Naive thymus-derived CD8-positive, alpha-beta T cell (primary cell): ENCODE measurements around the gene MYO1E. TPM values are rescaled to one million over a fixed set of nuclear protein-coding genes. Genes with fewer than 3 reads are reported as not detected.

Experiments used
- ATAC-seq, 2 donors: fragments of 150-1000 bp; cut with Tn5 transposase in 1 of 2; sonication (Bioruptor Pico), chemical (Tn5 transposase) in 1 of 2; 1 replicate in 1 of 2; 2 replicates in 1 of 2; pipeline ENCODE4 v1.10.0; 2021; ENCODE audit warnings: mild to moderate bottlenecking in 2 of 2, moderate library complexity in 2 of 2
- POLR2A ChIA-PET: fragments of 350-600 bp; sonication (Branson Sonifier 250); formaldehyde crosslinking; loops from one replicate; lab custom pipeline; 2021; ENCODE audit warnings: antibody characterized with exemption; lab: Charles Lee
- DNase-seq, 10 donors: peaks; one replicate each; pipeline versions ENCODE4 v3.0.0 to v3.0.0-alpha.2; 2020 to 2022
- H3K27ac Mint-ChIP-seq, 10 donors: one replicate each; pipeline ENCODE4 v1.8.0; 2020 to 2022; ENCODE audit warnings: mild to moderate bottlenecking in 10 of 10, mixed read lengths in 10 of 10, moderate library complexity in 4 of 10, inconsistent platforms in 1 of 10
- H3K27me3 Mint-ChIP-seq, 5 donors: one replicate each; pipeline ENCODE4 v1.8.0; 2021 to 2022; ENCODE audit warnings: mixed read lengths in 5 of 5
- H3K36me3 Mint-ChIP-seq, 3 donors: one replicate each; pipeline ENCODE4 v1.8.0; 2020 to 2022; ENCODE audit warnings: mixed read lengths in 3 of 3, mild to moderate bottlenecking in 2 of 3, inconsistent platforms in 1 of 3
- H3K4me1 Mint-ChIP-seq, 4 donors: one replicate each; pipeline ENCODE4 v1.8.0; 2021 to 2022; ENCODE audit warnings: mixed read lengths in 4 of 4
- H3K4me3 Mint-ChIP-seq, 10 donors: one replicate each; pipeline ENCODE4 v1.8.0; 2020 to 2022; ENCODE audit warnings: mild to moderate bottlenecking in 10 of 10, mixed read lengths in 10 of 10, moderate library complexity in 6 of 10, inconsistent platforms in 1 of 10
- H3K9me3 Mint-ChIP-seq, 9 donors: one replicate each; pipeline ENCODE4 v1.8.0; 2020 to 2022; ENCODE audit warnings: mixed read lengths in 9 of 9, mild to moderate bottlenecking in 3 of 9, inconsistent platforms in 1 of 9, moderate library complexity in 1 of 9
- polyA plus RNA-seq, 3 donors: library from polyadenylated mRNA; unstranded; fragments of 300-500 nt; fragmentation: Illumina TruSeq; gene quantifications; one replicate each; pipeline ENCODE4 v1.2.3, GENCODE V29; 2021
- total RNA-seq, 8 experiments: library from RNA in 2 of 8; stranded (reverse) in 2 of 8; gene quantifications; one replicate each; pipeline ENCODE4 v1.2.3 and lab custom pipeline; 2021 to 2026

Gene MYO1E
- total and polyA plus RNA-seq, 5 experiments from 2014 or later = 0.53 to 7.4 (median 3.4) TPM; not detected in 1

- H3K4me1 Mint-ChIP-seq = peaks cover under 1 to 9% (median 2%) of the 10 kb centered on the region in 4 donors
- DNase-seq = no peak
- no peak overlapping the region for H3K4me3 Mint-ChIP-seq
- POLR2A ChIA-PET = no interaction called here
- peaks cover 0 to 5% (median 0%) of the 10 kb centered on the region in 5 donors for H3K27me3 Mint-ChIP-seq
- H3K36me3 Mint-ChIP-seq = no peaks in the 10 kb centered on the region
- no peaks in the 10 kb centered on the region for H3K9me3 Mint-ChIP-seq
- no peak for ATAC-seq
- no peak overlapping the region for H3K27ac Mint-ChIP-seq
Observed at GRCh38 chr15:59360896-59361295, 11.8 kb downstream of the MYO1E start.

GRCh38 chr15:59360305-59360704 is 12.4 kb downstream of the MYO1E start:
- Mint-ChIP-seq H3K27me3 (peaks cover 0 to 5% (median 0%) of the 10 kb centered on the region in 5 donors), H3K9me3 (no peaks in the 10 kb centered on the region), H3K36me3 (no peaks in the 10 kb centered on the region), H3K4me3 (no peak overlapping the region), H3K27ac (no peak overlapping the region), H3K4me1 (peaks cover 6 to 15% (median 7%) of the 10 kb centered on the region in 4 donors)
- POLR2A ChIA-PET = no interaction called here
- no peak for DNase-seq
- ATAC-seq = no peak

GRCh38 chr15:59355730-59356129 is 16.9 kb downstream of the MYO1E start:
- H3K4me3 Mint-ChIP-seq = peak overlapping the region in 3 of 10 donors; percentile 10 to 70 (median 65)
- DNase-seq (no peak), ATAC-seq (no peak)
- peaks cover 17 to 57% (median 32%) of the 10 kb centered on the region in 4 donors for H3K4me1 Mint-ChIP-seq
- H3K9me3 Mint-ChIP-seq = no peaks in the 10 kb centered on the region
- no peaks in the 10 kb centered on the region for H3K36me3 Mint-ChIP-seq
- peaks cover 0 to 2% (median 0%) of the 10 kb centered on the region in 5 donors for H3K27me3 Mint-ChIP-seq
- POLR2A ChIA-PET = no interaction called here
- H3K27ac Mint-ChIP-seq = peak overlapping the region in 4 of 10 donors; percentile 19 to 77 (median 66)

GRCh38 chr15:59354417-59355031 is 18.1 kb downstream of the MYO1E start:
- ATAC-seq = peak; percentile 54 to 71
- no peaks in the 10 kb centered on the region for H3K36me3 Mint-ChIP-seq
- H3K27me3 Mint-ChIP-seq = peaks cover 0 to 2% (median 0%) of the 10 kb centered on the region in 5 donors
- peak overlapping the region in 8 of 10 donors; percentile 29 to 82 (median 66) for H3K27ac Mint-ChIP-seq
- no peaks in the 10 kb centered on the region for H3K9me3 Mint-ChIP-seq
- peak overlapping the region; percentile 12 to 78 (median 66) for H3K4me3 Mint-ChIP-seq
- POLR2A ChIA-PET = no interaction called here
- peaks cover 18 to 61% (median 32%) of the 10 kb centered on the region in 4 donors for H3K4me1 Mint-ChIP-seq
- DNase-seq = peak in 3 of 10 donors; percentile 14 to 31 (median 29)

GRCh38 chr15:59353994-59354416 is 18.7 kb downstream of the MYO1E start:
- H3K4me1 Mint-ChIP-seq = peaks cover 18 to 61% (median 32%) of the 10 kb centered on the region in 4 donors
- peak; percentile 84 to 91 for ATAC-seq
- DNase-seq = peak in 3 of 10 donors; percentile 21 to 62 (median 56)
- peaks cover 0 to 2% (median 0%) of the 10 kb centered on the region in 5 donors for H3K27me3 Mint-ChIP-seq
- H3K27ac Mint-ChIP-seq = peak overlapping the region in 9 of 10 donors; percentile 4 to 82 (median 64)
- POLR2A ChIA-PET = no interaction called here
- H3K36me3 Mint-ChIP-seq = no peaks in the 10 kb centered on the region
- no peaks in the 10 kb centered on the region for H3K9me3 Mint-ChIP-seq
- H3K4me3 Mint-ChIP-seq = peak overlapping the region; percentile 13 to 77 (median 64)

GRCh38 chr15:59352683-59353082 is 20.0 kb downstream of the MYO1E start:
- H3K4me3 Mint-ChIP-seq = peak overlapping the region in 3 of 10 donors; percentile 1 to 70 (median 9)
- no peak for ATAC-seq
- peaks cover 0 to 2% (median 0%) of the 10 kb centered on the region in 5 donors for H3K27me3 Mint-ChIP-seq
- H3K36me3 Mint-ChIP-seq = no peaks in the 10 kb centered on the region
- POLR2A ChIA-PET = no interaction called here
- H3K9me3 Mint-ChIP-seq = no peaks in the 10 kb centered on the region
- H3K27ac Mint-ChIP-seq = peak overlapping the region in 3 of 10 donors; percentile 0 to 6 (median 1)
- no peak for DNase-seq
- peaks cover 18 to 67% (median 32%) of the 10 kb centered on the region in 4 donors for H3K4me1 Mint-ChIP-seq

GRCh38 chr15:59352189-59352588 is 20.5 kb downstream of the MYO1E start:
- ATAC-seq (no peak), DNase-seq (no peak)
- Mint-ChIP-seq H3K4me3 (no peak overlapping the region), H3K4me1 (peaks cover 18 to 66% (median 32%) of the 10 kb centered on the region in 4 donors), H3K27ac (peak overlapping the region in 1 of 10 donors; percentile 1), H3K9me3 (no peaks in the 10 kb centered on the region), H3K27me3 (peaks cover 0 to 2% (median 0%) of the 10 kb centered on the region in 5 donors), H3K36me3 (no peaks in the 10 kb centered on the region)
- POLR2A ChIA-PET = no interaction called here

GRCh38 chr15:59350421-59350732 is 22.3 kb downstream of the MYO1E start:
- DNase-seq = no peak
- Mint-ChIP-seq H3K4me1 (peaks cover 11 to 61% (median 26%) of the 10 kb centered on the region in 4 donors), H3K4me3 (no peak overlapping the region), H3K36me3 (no peaks in the 10 kb centered on the region), H3K27ac (peak overlapping the region in 1 of 10 donors; percentile 47), H3K9me3 (no peaks in the 10 kb centered on the region), H3K27me3 (peaks cover 0 to 2% (median 1%) of the 10 kb centered on the region in 5 donors)
- ATAC-seq = no peak
- POLR2A ChIA-PET = no interaction called here

- H3K27ac Mint-ChIP-seq = peak overlapping the region in 1 of 10 donors; percentile 47
- DNase-seq = no peak
- H3K4me1 Mint-ChIP-seq = peaks cover 7 to 59% (median 21%) of the 10 kb centered on the region in 4 donors
- H3K9me3 Mint-ChIP-seq = no peaks in the 10 kb centered on the region
- peaks cover 0 to 2% (median under 1%) of the 10 kb centered on the region in 5 donors for H3K27me3 Mint-ChIP-seq
- H3K4me3 Mint-ChIP-seq = no peak overlapping the region
- no peak for ATAC-seq
- no peaks in the 10 kb centered on the region for H3K36me3 Mint-ChIP-seq
- POLR2A ChIA-PET = no interaction called here
Observed at GRCh38 chr15:59349680-59350420, 22.8 kb downstream of the MYO1E start.

- peaks cover 1 to 43% (median 5%) of the 10 kb centered on the region in 4 donors for H3K4me1 Mint-ChIP-seq
- ATAC-seq (no peak), DNase-seq (no peak)
- peaks cover 0 to 4% (median 0%) of the 10 kb centered on the region in 5 donors for H3K27me3 Mint-ChIP-seq
- peaks cover 0 to 2% (median 0%) of the 10 kb centered on the region in 3 donors for H3K36me3 Mint-ChIP-seq
- no peak overlapping the region for H3K27ac Mint-ChIP-seq
- POLR2A ChIA-PET = no interaction called here
- H3K9me3 Mint-ChIP-seq = peaks cover 0 to 3% (median 0%) of the 10 kb centered on the region in 9 donors
- H3K4me3 Mint-ChIP-seq = no peak overlapping the region
Observed at GRCh38 chr15:59347915-59348314, 24.8 kb downstream of the MYO1E start.

GRCh38 chr15:59346951-59347350 is 25.7 kb downstream of the MYO1E start:
- POLR2A ChIA-PET = no interaction called here
- DNase-seq (no peak), ATAC-seq (no peak)
- H3K27me3 Mint-ChIP-seq = peaks cover 0 to 6% (median 1%) of the 10 kb centered on the region in 5 donors
- peaks cover 0 to 34% (median 3%) of the 10 kb centered on the region in 4 donors for H3K4me1 Mint-ChIP-seq
- H3K36me3 Mint-ChIP-seq = peaks cover 0 to 12% (median 0%) of the 10 kb centered on the region in 3 donors
- no peak overlapping the region for H3K27ac Mint-ChIP-seq
- peaks cover 0 to 10% (median 0%) of the 10 kb centered on the region in 9 donors for H3K9me3 Mint-ChIP-seq
- no peak overlapping the region for H3K4me3 Mint-ChIP-seq

GRCh38 chr15:59345326-59345725 is 27.3 kb downstream of the MYO1E start:
- peaks cover 0 to 6% (median 1%) of the 10 kb centered on the region in 5 donors for H3K27me3 Mint-ChIP-seq
- POLR2A ChIA-PET = no interaction called here
- H3K9me3 Mint-ChIP-seq = peaks cover 0 to 10% (median 0%) of the 10 kb centered on the region in 9 donors
- H3K4me3 Mint-ChIP-seq = no peak overlapping the region
- H3K36me3 Mint-ChIP-seq = peaks cover 0 to 12% (median 0%) of the 10 kb centered on the region in 3 donors
- H3K4me1 Mint-ChIP-seq = peaks cover 0 to 25% (median under 1%) of the 10 kb centered on the region in 4 donors
- DNase-seq (no peak), ATAC-seq (no peak)
- no peak overlapping the region for H3K27ac Mint-ChIP-seq
